ENCODE measurements around the gene CHKA. TPM values are rescaled to one million over a fixed set of nuclear protein-coding genes. Genes with fewer than 3 reads are reported as not detected.

CHKA gene
- total and polyA plus RNA-seq, 2 experiments from 2014 or later: 37.1 to 94.4 TPM

DNA sequence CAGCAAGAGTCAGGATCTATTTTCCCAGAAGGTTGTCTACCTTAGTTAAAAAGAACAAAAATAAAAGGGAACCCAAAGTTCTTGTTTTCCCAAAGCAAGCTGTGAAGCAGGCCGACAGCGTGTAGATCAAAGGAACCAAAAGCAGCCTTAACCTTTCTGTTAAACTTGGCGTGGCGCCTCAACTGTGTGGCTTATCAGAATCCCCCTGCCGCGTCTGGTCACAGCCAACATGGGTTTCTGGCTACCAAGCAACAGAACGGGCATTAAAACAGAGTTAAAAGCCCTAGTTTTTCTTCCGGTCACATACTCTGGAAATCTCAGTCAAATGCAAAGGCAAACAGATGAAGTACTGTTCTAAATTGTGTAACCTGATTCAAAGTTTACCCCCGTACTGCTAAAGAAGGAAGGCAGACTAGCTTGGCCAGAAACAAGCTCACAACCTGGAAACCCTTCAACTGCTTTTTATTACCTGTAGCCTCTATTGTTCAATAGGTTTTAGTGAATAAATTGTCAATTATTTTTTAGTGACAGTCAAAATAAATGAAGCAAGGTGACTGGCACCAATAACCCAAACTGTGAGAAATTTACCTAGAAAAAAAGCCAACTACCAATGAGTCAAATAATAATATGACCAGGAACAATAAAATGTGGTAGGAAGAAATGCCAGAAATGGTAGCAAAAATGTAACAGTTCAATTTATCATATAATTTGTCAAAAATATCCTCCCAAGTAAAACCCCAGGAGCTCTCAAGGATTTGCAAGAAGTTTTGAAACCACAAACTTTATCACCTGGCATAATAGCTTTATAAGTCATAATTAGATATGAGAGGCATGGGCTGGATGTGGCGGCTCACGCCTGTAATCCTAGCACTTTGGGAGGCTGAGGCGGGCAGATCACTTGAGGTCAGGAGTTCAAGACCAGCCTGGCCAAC, 21.4 kb downstream of the CHKA start (continued):
- TF ChIP-seq EZH2phosphoT487 (IDR thresholded peaks at IDR 0.05; ENCODE audit: unreplicated experiment): no peak

GRCh38 chr11:68099057-68099456, 22.1 kb downstream of the CHKA start:
- DNase-seq (ENCODE audit: low spot score): no peak
- Histone ChIP-seq H3K9me2 (ENCODE audit: insufficient read depth) (no peaks in the 10 kb centered on the region), H3K36me3 (ENCODE audit: insufficient read depth) (no peaks in the 10 kb centered on the region; the same call in 1 of the 2 replicates), H3K79me2 (replicated peaks; ENCODE audit: insufficient read depth) (peaks cover 93% of the 10 kb centered on the region), H3F3A (replicated peaks; ENCODE audit: low read depth) (0 out of 2 replicates have a peak, but pooled peaks cover 4% of the 10 kb centered on the region), H2AFZ (no peak overlapping the region), H3K4me1 (ENCODE audit: insufficient read depth) (peaks cover 3% of the 10 kb centered on the region), H3K27me3 (ENCODE audit: insufficient read depth) (no peaks in the 10 kb centered on the region), H3K27ac (ENCODE audit: low read depth) (no peak overlapping the region), H4K20me1 (replicated peaks; ENCODE audit: insufficient read depth) (peaks cover 65% of the 10 kb centered on the region), H3K4me3 (no peak overlapping the region), H3K4me2 (no peak overlapping the region)
- Mint-ChIP-seq H3K4me1 (peaks cover 18% of the 10 kb centered on the region), H3K4me3 (no peak overlapping the region), H3K9me3 (no peaks in the 10 kb centered on the region), H3K27ac (0 out of 2 replicates have a peak overlapping the region, but pooled peaks have one; percentile 36), H3K27me3 (ENCODE audit: insufficient read depth, low read depth, poor library complexity) (peaks cover 2% of the 10 kb centered on the region), H3K36me3 (ENCODE audit: low read depth) (peaks cover 18% of the 10 kb centered on the region)
- ATAC-seq: no peak
- TF ChIP-seq ZNF462 (CRISPR knock-in tag; IDR thresholded peaks at IDR 0.05) (no peak), ZNF331 (CRISPR knock-in tag; IDR thresholded peaks at IDR 0.05; ENCODE audit: low read depth) (no peak), CTCF (conservative IDR thresholded peaks at IDR 0.05; ENCODE audit: low read depth in 2 of 2) (no peak), POLR2AphosphoS5 (IDR thresholded peaks at IDR 0.05; ENCODE audit: low read depth) (no peak), EZH2phosphoT487 (IDR thresholded peaks at IDR 0.05; ENCODE audit: unreplicated experiment) (no peak), ZNF114 (CRISPR knock-in tag; IDR thresholded peaks at IDR 0.05) (no peak), JUNB (IDR thresholded peaks at IDR 0.05; ENCODE audit: unreplicated experiment) (no peak), EZH2 (IDR thresholded peaks at IDR 0.05; ENCODE audit: low read depth, unreplicated experiment) (no peak), CREB1 (CRISPR knock-in tag; IDR thresholded peaks at IDR 0.05; ENCODE audit: low read depth) (no peak)
- TF ChIP-seq, protein P1, sequence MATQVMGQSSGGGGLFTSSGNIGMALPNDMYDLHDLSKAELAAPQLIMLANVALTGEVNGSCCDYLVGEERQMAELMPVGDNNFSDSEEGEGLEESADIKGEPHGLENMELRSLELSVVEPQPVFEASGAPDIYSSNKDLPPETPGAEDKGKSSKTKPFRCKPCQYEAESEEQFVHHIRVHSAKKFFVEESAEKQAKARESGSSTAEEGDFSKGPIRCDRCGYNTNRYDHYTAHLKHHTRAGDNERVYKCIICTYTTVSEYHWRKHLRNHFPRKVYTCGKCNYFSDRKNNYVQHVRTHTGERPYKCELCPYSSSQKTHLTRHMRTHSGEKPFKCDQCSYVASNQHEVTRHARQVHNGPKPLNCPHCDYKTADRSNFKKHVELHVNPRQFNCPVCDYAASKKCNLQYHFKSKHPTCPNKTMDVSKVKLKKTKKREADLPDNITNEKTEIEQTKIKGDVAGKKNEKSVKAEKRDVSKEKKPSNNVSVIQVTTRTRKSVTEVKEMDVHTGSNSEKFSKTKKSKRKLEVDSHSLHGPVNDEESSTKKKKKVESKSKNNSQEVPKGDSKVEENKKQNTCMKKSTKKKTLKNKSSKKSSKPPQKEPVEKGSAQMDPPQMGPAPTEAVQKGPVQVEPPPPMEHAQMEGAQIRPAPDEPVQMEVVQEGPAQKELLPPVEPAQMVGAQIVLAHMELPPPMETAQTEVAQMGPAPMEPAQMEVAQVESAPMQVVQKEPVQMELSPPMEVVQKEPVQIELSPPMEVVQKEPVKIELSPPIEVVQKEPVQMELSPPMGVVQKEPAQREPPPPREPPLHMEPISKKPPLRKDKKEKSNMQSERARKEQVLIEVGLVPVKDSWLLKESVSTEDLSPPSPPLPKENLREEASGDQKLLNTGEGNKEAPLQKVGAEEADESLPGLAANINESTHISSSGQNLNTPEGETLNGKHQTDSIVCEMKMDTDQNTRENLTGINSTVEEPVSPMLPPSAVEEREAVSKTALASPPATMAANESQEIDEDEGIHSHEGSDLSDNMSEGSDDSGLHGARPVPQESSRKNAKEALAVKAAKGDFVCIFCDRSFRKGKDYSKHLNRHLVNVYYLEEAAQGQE (IDR thresholded peaks at IDR 0.05; ENCODE audit: unreplicated experiment): no peak
- TF ChIP-seq, protein P2, sequence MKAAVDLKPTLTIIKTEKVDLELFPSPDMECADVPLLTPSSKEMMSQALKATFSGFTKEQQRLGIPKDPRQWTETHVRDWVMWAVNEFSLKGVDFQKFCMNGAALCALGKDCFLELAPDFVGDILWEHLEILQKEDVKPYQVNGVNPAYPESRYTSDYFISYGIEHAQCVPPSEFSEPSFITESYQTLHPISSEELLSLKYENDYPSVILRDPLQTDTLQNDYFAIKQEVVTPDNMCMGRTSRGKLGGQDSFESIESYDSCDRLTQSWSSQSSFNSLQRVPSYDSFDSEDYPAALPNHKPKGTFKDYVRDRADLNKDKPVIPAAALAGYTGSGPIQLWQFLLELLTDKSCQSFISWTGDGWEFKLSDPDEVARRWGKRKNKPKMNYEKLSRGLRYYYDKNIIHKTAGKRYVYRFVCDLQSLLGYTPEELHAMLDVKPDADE (IDR thresholded peaks at IDR 0.05): no peak
